Stimulated activated naive CD8-positive, alpha-beta T cell treated with anti-CD3 and anti-CD28 coated beads, Interleukin-15, Interleukin-2, amounts not matched to agents 100 ng/mL and 50 ng/mL, for 24 hours (primary cell): ENCODE data around the gene PALLD.

Experiments
- H3K27ac Mint-ChIP-seq: one replicate; pipeline ENCODE4 v1.8.0; 2021; ENCODE audit warnings: mild to moderate bottlenecking, mixed read lengths
- H3K27me3 Mint-ChIP-seq: one replicate; pipeline ENCODE4 v1.8.0; 2021; ENCODE audit warnings: mixed read lengths
- H3K36me3 Mint-ChIP-seq: one replicate; pipeline ENCODE4 v1.8.0; 2021; ENCODE audit warnings: low read depth, mixed read lengths
- H3K4me1 Mint-ChIP-seq: one replicate; pipeline ENCODE4 v1.8.0; 2021; ENCODE audit warnings: low read depth, mixed read lengths
- H3K4me3 Mint-ChIP-seq: one replicate; pipeline ENCODE4 v1.8.0; 2021; ENCODE audit warnings: mild to moderate bottlenecking, mixed read lengths
- H3K9me3 Mint-ChIP-seq: one replicate; pipeline ENCODE4 v1.8.0; 2021; ENCODE audit warnings: mixed read lengths

The PALLD gene

GRCh38 chr4:168891086-168891485 is 394.2 kb downstream of the PALLD start:
- no peak overlapping the region for H3K27ac Mint-ChIP-seq
- no peaks in the 10 kb centered on the region for H3K36me3 Mint-ChIP-seq
- no peaks in the 10 kb centered on the region for H3K4me1 Mint-ChIP-seq
- no peaks in the 10 kb centered on the region for H3K9me3 Mint-ChIP-seq
- no peak overlapping the region for H3K4me3 Mint-ChIP-seq
- H3K27me3 Mint-ChIP-seq: no peaks in the 10 kb centered on the region

GRCh38 chr4:168891688-168892087 is 394.8 kb downstream of the PALLD start:
- no peaks in the 10 kb centered on the region for H3K4me1 Mint-ChIP-seq
- no peaks in the 10 kb centered on the region for H3K27me3 Mint-ChIP-seq

GRCh38 chr4:168892475-168892874 is 395.6 kb downstream of the PALLD start:
- Mint-ChIP-seq H3K4me1 (no peaks in the 10 kb centered on the region), H3K27me3 (no peaks in the 10 kb centered on the region), H3K9me3 (no peaks in the 10 kb centered on the region), H3K4me3 (no peak overlapping the region), H3K27ac (no peak overlapping the region), H3K36me3 (no peaks in the 10 kb centered on the region)

More at GRCh38 chr4:168891688-168892087, 394.8 kb downstream of the PALLD start:
- Mint-ChIP-seq H3K36me3 (no peaks in the 10 kb centered on the region), H3K27ac (no peak overlapping the region), H3K4me3 (no peak overlapping the region), H3K9me3 (no peaks in the 10 kb centered on the region)

- Mint-ChIP-seq H3K9me3 (no peaks in the 10 kb centered on the region), H3K36me3 (no peaks in the 10 kb centered on the region), H3K27me3 (no peaks in the 10 kb centered on the region), H3K4me3 (no peak overlapping the region), H3K27ac (no peak overlapping the region), H3K4me1 (no peaks in the 10 kb centered on the region)
Observed at GRCh38 chr4:168893205-168893604, 396.4 kb downstream of the PALLD start.

- Mint-ChIP-seq H3K4me1 (no peaks in the 10 kb centered on the region), H3K36me3 (no peaks in the 10 kb centered on the region), H3K4me3 (no peak overlapping the region), H3K27me3 (no peaks in the 10 kb centered on the region), H3K9me3 (no peaks in the 10 kb centered on the region), H3K27ac (no peak overlapping the region)
Observed at GRCh38 chr4:168893807-168894206, 397.0 kb downstream of the PALLD start.

GRCh38 chr4:168900080-168900479 is 403.2 kb downstream of the PALLD start:
- Mint-ChIP-seq H3K36me3 (no peaks in the 10 kb centered on the region), H3K4me3 (no peak overlapping the region), H3K27me3 (no peaks in the 10 kb centered on the region), H3K27ac (no peak overlapping the region), H3K4me1 (no peaks in the 10 kb centered on the region), H3K9me3 (no peaks in the 10 kb centered on the region)

GRCh38 chr4:168907119-168907698 is 410.4 kb downstream of the PALLD start:
- no peaks in the 10 kb centered on the region for H3K4me1 Mint-ChIP-seq
- no peaks in the 10 kb centered on the region for H3K9me3 Mint-ChIP-seq
- no peak overlapping the region for H3K4me3 Mint-ChIP-seq
- no peak overlapping the region for H3K27ac Mint-ChIP-seq
- H3K36me3 Mint-ChIP-seq: no peaks in the 10 kb centered on the region
- H3K27me3 Mint-ChIP-seq: no peaks in the 10 kb centered on the region

- no peaks in the 10 kb centered on the region for H3K36me3 Mint-ChIP-seq
- H3K9me3 Mint-ChIP-seq: no peaks in the 10 kb centered on the region
- no peak overlapping the region for H3K4me3 Mint-ChIP-seq
- H3K27ac Mint-ChIP-seq: no peak overlapping the region
- no peaks in the 10 kb centered on the region for H3K4me1 Mint-ChIP-seq
- no peaks in the 10 kb centered on the region for H3K27me3 Mint-ChIP-seq
Observed at GRCh38 chr4:168908093-168908492, 411.2 kb downstream of the PALLD start.

- no peaks in the 10 kb centered on the region for H3K36me3 Mint-ChIP-seq
- H3K27me3 Mint-ChIP-seq: no peaks in the 10 kb centered on the region
- H3K27ac Mint-ChIP-seq: no peak overlapping the region
- no peaks in the 10 kb centered on the region for H3K9me3 Mint-ChIP-seq
- no peaks in the 10 kb centered on the region for H3K4me1 Mint-ChIP-seq
- no peak overlapping the region for H3K4me3 Mint-ChIP-seq
Observed at GRCh38 chr4:168908851-168909273, 412.0 kb downstream of the PALLD start.

- no peaks in the 10 kb centered on the region for H3K4me1 Mint-ChIP-seq
- H3K27ac Mint-ChIP-seq: no peak overlapping the region
- no peaks in the 10 kb centered on the region for H3K9me3 Mint-ChIP-seq
- no peak overlapping the region for H3K4me3 Mint-ChIP-seq
- no peaks in the 10 kb centered on the region for H3K36me3 Mint-ChIP-seq
- no peaks in the 10 kb centered on the region for H3K27me3 Mint-ChIP-seq
Observed at GRCh38 chr4:168914095-168914494, 417.2 kb downstream of the PALLD start.

GRCh38 chr4:168917138-168917779 is 420.4 kb downstream of the PALLD start:
- H3K36me3 Mint-ChIP-seq: no peaks in the 10 kb centered on the region
- H3K4me3 Mint-ChIP-seq: no peak overlapping the region
- H3K4me1 Mint-ChIP-seq: no peaks in the 10 kb centered on the region
- H3K9me3 Mint-ChIP-seq: no peaks in the 10 kb centered on the region
- no peak overlapping the region for H3K27ac Mint-ChIP-seq
- no peaks in the 10 kb centered on the region for H3K27me3 Mint-ChIP-seq

GRCh38 chr4:168919706-168920324 is 423.0 kb downstream of the PALLD start:
- H3K9me3 Mint-ChIP-seq: no peaks in the 10 kb centered on the region
- H3K4me1 Mint-ChIP-seq: no peaks in the 10 kb centered on the region
- H3K36me3 Mint-ChIP-seq: no peaks in the 10 kb centered on the region
- no peak overlapping the region for H3K4me3 Mint-ChIP-seq
- H3K27me3 Mint-ChIP-seq: no peaks in the 10 kb centered on the region
- H3K27ac Mint-ChIP-seq: no peak overlapping the region

- no peaks in the 10 kb centered on the region for H3K27me3 Mint-ChIP-seq
- no peaks in the 10 kb centered on the region for H3K36me3 Mint-ChIP-seq
- H3K4me1 Mint-ChIP-seq: no peaks in the 10 kb centered on the region
- no peak overlapping the region for H3K27ac Mint-ChIP-seq
- no peak overlapping the region for H3K4me3 Mint-ChIP-seq
- H3K9me3 Mint-ChIP-seq: no peaks in the 10 kb centered on the region
Observed at GRCh38 chr4:168920441-168921065, 423.7 kb downstream of the PALLD start.

- H3K9me3 Mint-ChIP-seq: no peaks in the 10 kb centered on the region
- H3K27me3 Mint-ChIP-seq: no peaks in the 10 kb centered on the region
- H3K27ac Mint-ChIP-seq: no peak overlapping the region
- H3K36me3 Mint-ChIP-seq: no peaks in the 10 kb centered on the region
- H3K4me3 Mint-ChIP-seq: no peak overlapping the region
- H3K4me1 Mint-ChIP-seq: no peaks in the 10 kb centered on the region
Observed at GRCh38 chr4:168923526-168924194, 426.8 kb downstream of the PALLD start.

GRCh38 chr4:168924667-168925066 is 427.8 kb downstream of the PALLD start:
- Mint-ChIP-seq H3K9me3 (no peaks in the 10 kb centered on the region), H3K4me3 (no peak overlapping the region), H3K36me3 (no peaks in the 10 kb centered on the region), H3K27ac (no peak overlapping the region), H3K27me3 (no peaks in the 10 kb centered on the region), H3K4me1 (no peaks in the 10 kb centered on the region)
